ENCODE data around the gene ASH1L. TPM values are rescaled to one million over a fixed set of nuclear protein-coding genes. Genes with fewer than 3 reads are reported as not detected.

The ASH1L gene
- total and polyA plus RNA-seq, 8 donors, result 42.3 to 55.4 (median 49.9) TPM

GRCh38 chr1:155308493-155309422 is 253.8 kb downstream of the ASH1L start, which contains the start of gene FDPS:
FDPS (plus strand) TSS chr1:155308866; CDS start chr1:155309790, 924 bp downstream.
- peaks cover 6 to 40% of the 10 kb centered on the region in 2 donors for H3K4me1 ChIP-seq
- intact Hi-C loops (cut with DNase I), result no loop called here
- DNase-seq (peak; percentile 98 to 100 (median 99)), ATAC-seq (peak; percentile 98)
- H3K27ac ChIP-seq, result peak within 1 kb of the TSS; percentile 87 to 91
- H3K4me3 ChIP-seq, result peak within 1 kb of the TSS; percentile 82 to 85
- H3K36me3 ChIP-seq, result peaks cover 0 to 35% of the 10 kb centered on the region in 2 donors
- TF ChIP-seq CTCF (IDR thresholded peaks at IDR 0.05), result peak; percentile 10 to 48
- no peaks in the 10 kb centered on the region for H3K27me3 ChIP-seq
- no peaks in the 10 kb centered on the region for H3K9me3 ChIP-seq

- no peak overlapping the region for H3K4me3 ChIP-seq
- H3K36me3 ChIP-seq, result peaks cover 0 to 20% of the 10 kb centered on the region in 2 donors
- H3K27ac ChIP-seq, result no peak overlapping the region
- H3K9me3 ChIP-seq, result no peaks in the 10 kb centered on the region
- H3K4me1 ChIP-seq, result peaks cover 6 to 40% of the 10 kb centered on the region in 2 donors
- no peaks in the 10 kb centered on the region for H3K27me3 ChIP-seq
- DNase-seq, result peak in 1 of 4 donors; percentile 50
- no peak for ATAC-seq
- peak; percentile 8 to 19 for TF ChIP-seq CTCF (IDR thresholded peaks at IDR 0.05)
- intact Hi-C loops (cut with DNase I), result no loop called here
These were observed 255.3 kb downstream of the ASH1L start for GRCh38 chr1:155307247-155307740.

GRCh38 chr1:155305881-155306391 is 256.7 kb downstream of the ASH1L start:
- peaks cover 0 to 7% of the 10 kb centered on the region in 2 donors for H3K36me3 ChIP-seq
- peak in 1 of 4 donors; percentile 47 for DNase-seq
- intact Hi-C loops (cut with DNase I), result no loop called here
- H3K4me1 ChIP-seq, result peaks cover 6 to 27% of the 10 kb centered on the region in 2 donors
- no peak for TF ChIP-seq CTCF (IDR thresholded peaks at IDR 0.05)
- H3K27me3 ChIP-seq, result no peaks in the 10 kb centered on the region
- H3K9me3 ChIP-seq, result no peaks in the 10 kb centered on the region
- ATAC-seq, result no peak
- H3K27ac ChIP-seq, result no peak overlapping the region
- H3K4me3 ChIP-seq, result no peak overlapping the region

GRCh38 chr1:155304558-155305063 is 258.0 kb downstream of the ASH1L start:
- H3K4me3 ChIP-seq, result no peak overlapping the region
- TF ChIP-seq CTCF (IDR thresholded peaks at IDR 0.05), result no peak
- ATAC-seq (no peak), DNase-seq (peak in 1 of 4 donors; percentile 15)
- no peak overlapping the region for H3K27ac ChIP-seq
- no peaks in the 10 kb centered on the region for H3K27me3 ChIP-seq
- peaks cover under 1 to 14% of the 10 kb centered on the region in 2 donors for H3K4me1 ChIP-seq
- no peaks in the 10 kb centered on the region for H3K36me3 ChIP-seq
- intact Hi-C loops (cut with DNase I), result no loop called here
- H3K9me3 ChIP-seq, result no peaks in the 10 kb centered on the region
